ENCODE measurements around the gene DENND5B. TPM values are rescaled to one million over a fixed set of nuclear protein-coding genes. Genes with fewer than 3 reads are reported as not detected.

The DENND5B gene
- total RNA-seq, 1 experiment from 2014 or later, result 34.9 TPM

- ChIA-PET CTCF (no interaction called here), POLR2A (no interaction called here)
- Histone ChIP-seq H3K4me1 (peaks cover 10% of the 10 kb centered on the region; the same call in 1 of the 2 replicates), H3K36me3 (ENCODE audit: control insufficient read depth, insufficient read depth, low read length) (no peaks in the 10 kb centered on the region), H3K27me3 (replicated peaks; ENCODE audit: control insufficient read depth, insufficient read depth, low read length) (no peaks in the 10 kb centered on the region), H3K4me3 (ENCODE audit: low read depth, low read length) (no peak overlapping the region), H3K9me3 (no peaks in the 10 kb centered on the region; the same call in 1 of the 2 replicates)
- intact Hi-C loops (cut with micrococcal nuclease; ENCODE audit: unreplicated experiment), result no loop called here
- TF ChIP-seq, protein P1, sequence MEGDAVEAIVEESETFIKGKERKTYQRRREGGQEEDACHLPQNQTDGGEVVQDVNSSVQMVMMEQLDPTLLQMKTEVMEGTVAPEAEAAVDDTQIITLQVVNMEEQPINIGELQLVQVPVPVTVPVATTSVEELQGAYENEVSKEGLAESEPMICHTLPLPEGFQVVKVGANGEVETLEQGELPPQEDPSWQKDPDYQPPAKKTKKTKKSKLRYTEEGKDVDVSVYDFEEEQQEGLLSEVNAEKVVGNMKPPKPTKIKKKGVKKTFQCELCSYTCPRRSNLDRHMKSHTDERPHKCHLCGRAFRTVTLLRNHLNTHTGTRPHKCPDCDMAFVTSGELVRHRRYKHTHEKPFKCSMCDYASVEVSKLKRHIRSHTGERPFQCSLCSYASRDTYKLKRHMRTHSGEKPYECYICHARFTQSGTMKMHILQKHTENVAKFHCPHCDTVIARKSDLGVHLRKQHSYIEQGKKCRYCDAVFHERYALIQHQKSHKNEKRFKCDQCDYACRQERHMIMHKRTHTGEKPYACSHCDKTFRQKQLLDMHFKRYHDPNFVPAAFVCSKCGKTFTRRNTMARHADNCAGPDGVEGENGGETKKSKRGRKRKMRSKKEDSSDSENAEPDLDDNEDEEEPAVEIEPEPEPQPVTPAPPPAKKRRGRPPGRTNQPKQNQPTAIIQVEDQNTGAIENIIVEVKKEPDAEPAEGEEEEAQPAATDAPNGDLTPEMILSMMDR (IDR thresholded peaks at IDR 0.05; ENCODE audit: insufficient read depth in 1 of 2, low read depth in 1 of 2, low read length in 1 of 2, severe bottlenecking in 1 of 2, unreplicated experiment in 1 of 2), result no peak
- no TSS peak for BruUV-seq (replicated peaks)
- Mint-ChIP-seq H3K27me3 (ENCODE audit: insufficient read depth, unreplicated experiment) (no peaks in the 10 kb centered on the region), H3K9me3 (ENCODE audit: unreplicated experiment) (no peaks in the 10 kb centered on the region), H3K27ac (ENCODE audit: unreplicated experiment) (no peak overlapping the region), H3K36me3 (ENCODE audit: insufficient read depth, unreplicated experiment) (peaks cover 5% of the 10 kb centered on the region), H3K4me1 (ENCODE audit: low read depth, unreplicated experiment) (peaks cover 17% of the 10 kb centered on the region), H3K4me3 (ENCODE audit: unreplicated experiment) (no peak overlapping the region)
- DNase-seq, result no peak
These were observed 91.4 kb downstream of the DENND5B start for GRCh38 chr12:31499567-31499966.

- intact Hi-C loops (cut with micrococcal nuclease; ENCODE audit: unreplicated experiment), result no loop called here
- Mint-ChIP-seq H3K9me3 (ENCODE audit: unreplicated experiment) (no peaks in the 10 kb centered on the region), H3K27me3 (ENCODE audit: insufficient read depth, unreplicated experiment) (no peaks in the 10 kb centered on the region), H3K4me3 (ENCODE audit: unreplicated experiment) (no peak overlapping the region), H3K4me1 (ENCODE audit: low read depth, unreplicated experiment) (peaks cover 17% of the 10 kb centered on the region), H3K36me3 (ENCODE audit: insufficient read depth, unreplicated experiment) (peaks cover 5% of the 10 kb centered on the region), H3K27ac (ENCODE audit: unreplicated experiment) (no peak overlapping the region)
- Histone ChIP-seq H3K27me3 (replicated peaks; ENCODE audit: control insufficient read depth, insufficient read depth, low read length) (no peaks in the 10 kb centered on the region), H3K9me3 (no peaks in the 10 kb centered on the region), H3K4me3 (ENCODE audit: low read depth, low read length) (no peak overlapping the region), H3K4me1 (peaks cover 10% of the 10 kb centered on the region; the same call in 1 of the 2 replicates), H3K36me3 (ENCODE audit: control insufficient read depth, insufficient read depth, low read length) (no peaks in the 10 kb centered on the region)
- TF ChIP-seq, protein P1 (IDR thresholded peaks at IDR 0.05; ENCODE audit: insufficient read depth in 1 of 2, low read depth in 1 of 2, low read length in 1 of 2, severe bottlenecking in 1 of 2, unreplicated experiment in 1 of 2), result no peak
- ChIA-PET POLR2A (no interaction called here), CTCF (no interaction called here)
- no TSS peak for BruUV-seq (replicated peaks)
- no peak for DNase-seq
These were observed 92.5 kb downstream of the DENND5B start for GRCh38 chr12:31498424-31498823.

GRCh38 chr12:31496257-31496656 lies 94.7 kb downstream of the DENND5B start:
- TF ChIP-seq, protein P1 (IDR thresholded peaks at IDR 0.05; ENCODE audit: insufficient read depth in 1 of 2, low read depth in 1 of 2, low read length in 1 of 2, severe bottlenecking in 1 of 2, unreplicated experiment in 1 of 2), result no peak
- no TSS peak for BruUV-seq (replicated peaks)
- Histone ChIP-seq H3K9me3 (no peaks in the 10 kb centered on the region), H3K4me3 (ENCODE audit: low read depth, low read length) (no peak overlapping the region), H3K27me3 (replicated peaks; ENCODE audit: control insufficient read depth, insufficient read depth, low read length) (no peaks in the 10 kb centered on the region), H3K4me1 (peaks cover 23% of the 10 kb centered on the region), H3K36me3 (ENCODE audit: control insufficient read depth, insufficient read depth, low read length) (no peaks in the 10 kb centered on the region)
- H3K27ac Mint-ChIP-seq (ENCODE audit: unreplicated experiment), result no peak overlapping the region
- CTCF ChIA-PET, result interaction anchor here (0.6 kb wide), 1 partner anchor 260 kb away, joined by 3 read pairs; no protein-coding TSS in a partner anchor
- peaks cover 26% of the 10 kb centered on the region for H3K4me1 Mint-ChIP-seq (ENCODE audit: low read depth, unreplicated experiment)
- intact Hi-C loops (cut with micrococcal nuclease; ENCODE audit: unreplicated experiment), result no loop called here
- H3K9me3 Mint-ChIP-seq (ENCODE audit: unreplicated experiment), result no peaks in the 10 kb centered on the region
- H3K36me3 Mint-ChIP-seq (ENCODE audit: insufficient read depth, unreplicated experiment), result peaks cover 5% of the 10 kb centered on the region
- no peaks in the 10 kb centered on the region for H3K27me3 Mint-ChIP-seq (ENCODE audit: insufficient read depth, unreplicated experiment)
- H3K4me3 Mint-ChIP-seq (ENCODE audit: unreplicated experiment), result no peak overlapping the region
- POLR2A ChIA-PET, result no interaction called here
- no peak for DNase-seq

Measured in Caco-2 (cell line).